Measurements from ENCODE around the gene IQSEC1. TPM values are rescaled to one million over a fixed set of nuclear protein-coding genes. Genes with fewer than 3 reads are reported as not detected.

Gene IQSEC1
- total and polyA plus RNA-seq, 9 of the 15 experiments (the other 6 are each of a cell fraction or from before 2014, with no cell fraction given), result 0.56 to 39.0 (median 6.8) TPM

GRCh38 chr3:12963922-12964701 is 109.1 kb downstream of the IQSEC1 start (continued):
- TF ChIP-seq MAFK (IDR thresholded peaks at IDR 0.05; ENCODE audit: low read length) (0 out of 2 replicates have a peak, but pooled peaks have one; percentile 16), TCF7L2 (IDR thresholded peaks at IDR 0.05; ENCODE audit: low read depth, low read length) (no peak), RBM14 (IDR thresholded peaks at IDR 0.05; ENCODE audit: borderline replicate concordance, insufficient read depth, low read depth, low read length) (no peak), HEY1 (CRISPR knock-in tag; IDR thresholded peaks at IDR 0.05; ENCODE audit: borderline replicate concordance) (no peak), TRIM28 (IDR thresholded peaks at IDR 0.05) (no peak), ZNF197 (CRISPR knock-in tag; IDR thresholded peaks at IDR 0.05; ENCODE audit: low read depth) (no peak), RCOR1 (IDR thresholded peaks at IDR 0.05; ENCODE audit: borderline replicate concordance in 1 of 2, low read depth in 2 of 2, low read length in 2 of 2) (no peak; a peak in 1 of 4 replicates), STAG1 (CRISPR knock-in tag; IDR thresholded peaks at IDR 0.05; ENCODE audit: borderline replicate concordance) (no peak), ATF7 (IDR thresholded peaks at IDR 0.05) (no peak), GTF2A2 (tag; IDR thresholded peaks at IDR 0.05) (no peak), GATAD2B (IDR thresholded peaks at IDR 0.05; ENCODE audit: borderline replicate concordance) (no peak), PBX2 (CRISPR knock-in tag; IDR thresholded peaks at IDR 0.05; ENCODE audit: low read depth) (no peak), PBX2 (tag; conservative IDR thresholded peaks at IDR 0.05; ENCODE audit: low read depth) (peak; percentile 71), HDAC2 (IDR thresholded peaks at IDR 0.05) (0 out of 2 replicates have a peak, but pooled peaks have one; percentile 18), ZBED1 (IDR thresholded peaks at IDR 0.05) (no peak), RBM22 (IDR thresholded peaks at IDR 0.05; ENCODE audit: low read depth, low read length, poor library complexity, severe bottlenecking) (no peak), ZNF444 (CRISPR knock-in tag; IDR thresholded peaks at IDR 0.05) (no peak), MED1 (CRISPR knock-in tag; IDR thresholded peaks at IDR 0.05; ENCODE audit: borderline replicate concordance) (no peak), THAP12 (CRISPR knock-in tag; IDR thresholded peaks at IDR 0.05) (no peak), SMC3 (conservative IDR thresholded peaks at IDR 0.05; ENCODE audit: insufficient read depth, low read depth, low read length) (no peak)
